GM06990 (cell line): Measurements from ENCODE around the gene AGFG1.

Experiments used
- DNase-seq: peaks from one replicate; pipeline ENCODE4 v3.0.0-alpha.2; 2011; ENCODE audit not compliant: insufficient read length; ENCODE audit errors: extremely low read depth
- H3K27me3 ChIP-seq: replicated peaks from 2 replicates; pipeline ENCODE4 v1.6.0; 2011; ENCODE audit warnings: low read length; ENCODE audit not compliant: control insufficient read depth, insufficient read depth
- H3K36me3 ChIP-seq: 2 replicates; pipeline ENCODE4 v1.5.1; 2011; ENCODE audit warnings: low read length; ENCODE audit not compliant: control insufficient read depth, insufficient read depth
- H3K4me3 ChIP-seq: replicated peaks from 2 replicates; pipeline ENCODE4 v1.5.1; 2011; ENCODE audit warnings: low read depth, mild to moderate bottlenecking, control low read depth, low read length
- CTCF ChIP-seq: IDR thresholded peaks from 2 replicates; pipeline ENCODE4 v1.5.1; 2011; ENCODE audit warnings: low read length, control low read depth, mild to moderate bottlenecking, inconsistent platforms; ENCODE audit not compliant: insufficient read depth, poor library complexity, severe bottlenecking

Gene AGFG1

DNA sequence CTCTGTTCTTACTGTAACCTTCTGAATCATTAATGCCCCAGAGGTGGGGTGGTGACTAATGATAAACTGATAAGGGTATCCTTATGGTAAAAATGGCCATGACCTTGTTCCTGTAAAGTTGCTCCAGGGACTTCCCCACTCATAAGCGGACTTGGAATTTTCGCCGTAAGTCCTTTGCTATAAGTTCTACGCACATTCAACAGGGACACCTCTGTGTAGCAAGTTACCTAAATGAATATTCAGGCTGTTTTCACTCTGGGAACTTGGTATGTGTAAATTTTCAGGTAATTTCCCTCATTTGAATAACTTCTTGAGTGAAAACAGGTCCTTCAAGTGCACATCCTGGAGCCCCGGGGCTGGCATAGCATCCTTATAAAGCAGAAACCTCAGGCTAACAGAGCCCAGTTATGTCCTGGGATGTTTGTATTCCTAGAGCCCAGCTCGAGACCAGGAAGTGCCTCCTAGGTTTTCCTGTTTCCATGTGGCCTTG is 9.4 kb upstream of the AGFG1 start:
- H3K27me3 ChIP-seq: no peaks in the 10 kb centered on the region
- no peaks in the 10 kb centered on the region for H3K36me3 ChIP-seq
- peak overlapping the region; percentile 34 for H3K4me3 ChIP-seq
- DNase-seq: peak; percentile 73
- no peak for TF ChIP-seq CTCF

- TF ChIP-seq CTCF: no peak
- no peaks in the 10 kb centered on the region for H3K36me3 ChIP-seq
- DNase-seq: no peak
- no peaks in the 10 kb centered on the region for H3K27me3 ChIP-seq
- peak overlapping the region; percentile 34 for H3K4me3 ChIP-seq
Measured at GRCh38 chr2:227462972-227463931, 8.7 kb upstream of the AGFG1 start.

DNA sequence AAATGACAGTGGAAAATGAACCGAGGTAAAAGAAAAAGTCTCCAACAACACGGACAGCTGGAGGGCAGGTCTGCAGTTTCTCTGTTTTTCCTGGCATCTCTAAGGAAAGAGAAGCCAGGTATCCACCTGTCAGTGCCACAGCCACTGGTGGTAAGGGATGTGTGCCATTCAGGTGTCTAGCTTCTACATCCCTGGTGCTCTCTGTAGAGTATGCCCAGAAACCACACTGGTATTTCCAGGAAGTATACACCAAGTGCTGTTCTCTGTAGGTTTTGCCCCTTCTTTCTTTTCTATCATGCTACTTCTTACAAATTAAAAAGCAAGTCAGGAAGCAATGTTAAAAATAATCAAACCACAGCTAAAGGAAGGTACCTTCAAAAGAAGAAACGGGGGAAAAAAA is 7.6 kb upstream of the AGFG1 start:
- H3K27me3 ChIP-seq: no peaks in the 10 kb centered on the region
- no peak for TF ChIP-seq CTCF
- H3K4me3 ChIP-seq: no peak overlapping the region
- DNase-seq: no peak
- no peaks in the 10 kb centered on the region for H3K36me3 ChIP-seq

- DNase-seq: no peak
- no peaks in the 10 kb centered on the region for H3K27me3 ChIP-seq
- no peak overlapping the region for H3K4me3 ChIP-seq
- no peaks in the 10 kb centered on the region for H3K36me3 ChIP-seq
- TF ChIP-seq CTCF: no peak
Measured at GRCh38 chr2:227464851-227465250, 7.1 kb upstream of the AGFG1 start.

DNA sequence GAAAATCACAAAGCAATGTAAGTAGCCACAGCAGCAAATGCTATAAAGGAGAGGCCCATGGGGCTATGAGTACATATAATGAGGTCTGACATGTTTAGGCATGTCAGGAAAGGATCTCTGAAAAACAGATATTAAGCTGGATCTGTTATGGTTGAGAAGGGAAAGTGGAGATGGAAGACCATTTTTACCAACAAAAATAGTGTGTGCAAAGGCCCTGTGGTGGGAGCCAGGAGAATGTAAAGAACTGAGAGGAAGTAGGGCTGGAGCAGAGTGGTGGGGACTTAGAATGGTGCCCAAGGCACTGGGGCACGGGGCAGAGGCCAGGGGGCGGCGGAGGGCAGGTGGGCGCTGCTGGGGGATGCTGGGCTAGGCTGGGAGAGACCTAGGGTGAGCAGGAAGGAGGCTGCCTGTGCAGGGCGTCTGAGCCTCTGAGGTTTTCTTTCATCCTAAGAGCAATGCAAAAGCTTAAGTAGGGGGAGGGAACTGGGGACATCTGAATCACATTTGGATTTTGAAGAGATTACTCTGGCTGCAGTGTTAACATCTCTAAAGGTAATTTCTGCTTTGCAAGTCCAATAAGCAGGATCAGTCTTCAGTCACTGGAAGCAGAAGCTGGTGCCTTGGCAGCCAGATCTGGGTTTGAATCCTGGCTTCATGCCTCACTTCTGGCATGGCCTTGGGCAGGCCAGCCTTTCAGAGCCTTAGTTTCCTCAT is 4.9 kb upstream of the AGFG1 start:
- TF ChIP-seq CTCF: no peak
- Histone ChIP-seq H3K36me3 (no peaks in the 10 kb centered on the region), H3K4me3 (no peak overlapping the region), H3K27me3 (no peaks in the 10 kb centered on the region)
- DNase-seq: no peak
